H1 (cell line): Measurements from ENCODE around the gene MYRIP. TPM values are rescaled to one million over a fixed set of nuclear protein-coding genes. Genes with fewer than 3 reads are reported as not detected.

Experiments
- CTCF ChIA-PET: fragments of 300-600 bp; sonication (Branson Sonifier 250); formaldehyde crosslinking; loops from one replicate; lab custom pipeline; 2021; ENCODE audit not compliant: partially characterized antibody; lab: Charles Lee
- POLR2A ChIA-PET: fragments of 300-600 bp; sonication (Branson Sonifier 250); formaldehyde crosslinking; loops from one replicate; lab custom pipeline; 2021; ENCODE audit warnings: inconsistent platforms; ENCODE audit not compliant: partially characterized antibody; lab: Charles Lee
- DNase-seq, 2 experiments: peaks; one replicate each; pipeline versions ENCODE4 v3.0.0 to v3.0.0-alpha.2; 2010 to 2022; ENCODE audit warnings: low spot score in 2 of 2, low read depth in 1 of 2, mixed read lengths in 1 of 2
- FAIRE-seq: peaks from 2 replicates; lab custom pipeline; 2011; peaks lifted over from hg19 to GRCh38; lab: Jason Lieb, UNC
- H2AFZ ChIP-seq: 2 replicates; pipeline ENCODE4 v1.8.1; 2012; ENCODE audit warnings: low read length, inconsistent platforms
- H2AK5ac ChIP-seq: 2 replicates; pipeline ENCODE4 v1.6.1; 2013; ENCODE audit warnings: low read depth, low read length
- H2BK120ac ChIP-seq: replicated peaks from 2 replicates; pipeline ENCODE3; 2013; ENCODE audit warnings: low read depth, low read length, inconsistent platforms
- H2BK12ac ChIP-seq: 2 replicates; pipeline ENCODE4 v1.6.1; 2013; ENCODE audit warnings: low read depth, low read length
- H2BK15ac ChIP-seq: 2 replicates; pipeline ENCODE4 v1.6.1; 2013; ENCODE audit warnings: low read length
- H2BK20ac ChIP-seq: 2 replicates; pipeline ENCODE4 v1.6.1; 2013; ENCODE audit warnings: low read length
- H2BK5ac ChIP-seq: 2 replicates; pipeline ENCODE4 v1.6.1; 2013; ENCODE audit warnings: low read depth, low read length
- H3K14ac ChIP-seq: 2 replicates; pipeline ENCODE4 v1.6.1; 2013; ENCODE audit warnings: inconsistent platforms; ENCODE audit not compliant: insufficient read length
- H3K18ac ChIP-seq: 2 replicates; pipeline ENCODE4 v1.6.1; 2013; ENCODE audit warnings: low read length; ENCODE audit errors: extremely low read depth
- H3K23ac ChIP-seq: 2 replicates; pipeline ENCODE4 v1.6.1; 2013; ENCODE audit warnings: inconsistent platforms; ENCODE audit not compliant: insufficient read length
- H3K23me2 ChIP-seq: 2 replicates; pipeline ENCODE4 v1.6.1; 2013; ENCODE audit warnings: low read depth, low read length
- H3K27ac ChIP-seq: 2 replicates; pipeline ENCODE4 v1.6.1; 2011; ENCODE audit warnings: low read depth, low read length, inconsistent platforms
- H3K27me3 ChIP-seq, 4 experiments: replicated peaks in 1 of 4; 1 replicate in 1 of 4; 2 replicates in 3 of 4; pipeline versions ENCODE4 v1.6.1 to v1.8.1; 2011 to 2013; ENCODE audit warnings: low read length in 3 of 4, mild to moderate bottlenecking in 3 of 4, inconsistent platforms in 2 of 4, mixed read lengths in 2 of 4, moderate library complexity in 1 of 4; ENCODE audit not compliant: control insufficient read depth in 3 of 4, insufficient read depth in 3 of 4; ENCODE audit errors: extremely low read depth in 1 of 4
- H3K36me3 ChIP-seq, 4 experiments: 2 replicates each; pipeline versions ENCODE4 v1.6.1 to v1.8.1; 2011 to 2013; ENCODE audit warnings: mild to moderate bottlenecking in 4 of 4, low read length in 3 of 4, moderate library complexity in 2 of 4, control low read depth in 1 of 4, inconsistent platforms in 1 of 4; ENCODE audit not compliant: insufficient read depth in 4 of 4, control insufficient read depth in 2 of 4
- H3K4ac ChIP-seq: replicated peaks from 2 replicates; pipeline ENCODE3; 2013; ENCODE audit warnings: low read length, low read depth, mixed read lengths, inconsistent platforms; ENCODE audit not compliant: insufficient read length
- H3K4me1 ChIP-seq, 4 experiments: replicated peaks in 1 of 4; 1 replicate in 1 of 4; 2 replicates in 3 of 4; pipeline versions ENCODE4 v1.6.1 to v1.8.1; 2011 to 2013; ENCODE audit warnings: low read length in 3 of 4, inconsistent platforms in 2 of 4, mixed read lengths in 1 of 4; ENCODE audit not compliant: insufficient read depth in 4 of 4, control insufficient read depth in 3 of 4
- H3K4me2 ChIP-seq, 2 experiments: 2 replicates each; pipeline versions ENCODE4 v1.6.1 to v1.8.1; 2011 to 2013; ENCODE audit warnings: low read depth in 2 of 2, low read length in 2 of 2, control low read depth in 1 of 2, inconsistent platforms in 1 of 2, mild to moderate bottlenecking in 1 of 2; ENCODE audit not compliant: insufficient read depth in 1 of 2
- H3K4me3 ChIP-seq, 4 experiments: fragments of 200-600, 300-600 bp in 1 of 4; sonication (generic), shearing (Covaris generic), sonication (Bioruptor Twin) in 1 of 4; 2 replicates each; pipeline versions ENCODE4 v1.5.1 to v1.8.1; 2011 to 2016; ENCODE audit warnings: low read length in 4 of 4, low read depth in 3 of 4, control low read depth in 2 of 4, inconsistent platforms in 2 of 4, mild to moderate bottlenecking in 2 of 4, mixed read lengths in 1 of 4, moderate library complexity in 1 of 4; ENCODE audit not compliant: insufficient read depth in 2 of 4; ENCODE audit errors: extremely low read depth in 1 of 4
- H3K56ac ChIP-seq: replicated peaks from 2 replicates; pipeline ENCODE3; 2013; ENCODE audit warnings: low read depth, mild to moderate bottlenecking, mixed read lengths, low read length, inconsistent platforms; ENCODE audit not compliant: insufficient read length
- H3K79me1 ChIP-seq: 2 replicates; pipeline ENCODE4 v1.6.1; 2013; ENCODE audit warnings: low read depth, low read length, control low read depth
- H3K79me2 ChIP-seq, 2 experiments: 2 replicates each; pipeline versions ENCODE4 v1.6.1 to v1.8.1; 2012 to 2013; ENCODE audit warnings: low read length in 2 of 2, mild to moderate bottlenecking in 2 of 2, inconsistent platforms in 1 of 2; ENCODE audit not compliant: insufficient read depth in 2 of 2, control insufficient read depth in 1 of 2
- H3K9ac ChIP-seq, 4 experiments: replicated peaks in 1 of 4; 1 replicate in 1 of 4; 2 replicates in 3 of 4; pipeline versions ENCODE4 v1.6.1 to v1.8.1; 2011 to 2013; ENCODE audit warnings: low read depth in 3 of 4, low read length in 3 of 4, control low read depth in 2 of 4, mild to moderate bottlenecking in 2 of 4, moderate library complexity in 2 of 4, inconsistent platforms in 1 of 4; ENCODE audit errors: extremely low read depth in 1 of 4
- H3K9me3 ChIP-seq, 2 experiments: 2 replicates each; pipeline versions ENCODE4 v1.6.1 to v1.8.1; 2012 to 2013; ENCODE audit warnings: mild to moderate bottlenecking in 2 of 2, moderate library complexity in 2 of 2, control low read depth in 1 of 2, inconsistent platforms in 1 of 2, low read depth in 1 of 2, low read length in 1 of 2, mixed read lengths in 1 of 2; ENCODE audit not compliant: insufficient read depth in 2 of 2
- H4K20me1 ChIP-seq, 2 experiments: replicated peaks in 1 of 2; 2 replicates each; pipeline versions ENCODE3 to v1.8.1; 2011 to 2013; ENCODE audit warnings: inconsistent platforms in 2 of 2, low read length in 2 of 2, mild to moderate bottlenecking in 1 of 2; ENCODE audit not compliant: insufficient read depth in 2 of 2, control insufficient read depth in 1 of 2
- H4K5ac ChIP-seq: 2 replicates; pipeline ENCODE4 v1.6.1; 2013; ENCODE audit warnings: low read length, low read depth, mixed read lengths, inconsistent platforms; ENCODE audit not compliant: insufficient read length
- H4K8ac ChIP-seq: 2 replicates; pipeline ENCODE4 v1.8.0; 2013; ENCODE audit warnings: mild to moderate bottlenecking, moderate library complexity, low read length, inconsistent platforms; ENCODE audit not compliant: insufficient read depth; ENCODE audit errors: extremely low read depth
- H4K91ac ChIP-seq: replicated peaks from 2 replicates; pipeline ENCODE3; 2013; ENCODE audit warnings: low read length, mixed read lengths, inconsistent platforms; ENCODE audit not compliant: insufficient read length
- CBX8 ChIP-seq: fragments of 300-800, 300-1000 bp; sonication (generic); IDR thresholded peaks from 2 replicates; pipeline ENCODE4 v1.7.1; 2016; ENCODE audit warnings: low read depth, low read length, borderline replicate concordance
- CEBPB ChIP-seq: IDR thresholded peaks from 2 replicates; pipeline ENCODE4 v1.6.1; 2012; ENCODE audit warnings: low read depth, low read length
- CREB1 ChIP-seq: IDR thresholded peaks from 2 replicates; pipeline ENCODE4 v1.6.1; 2012; ENCODE audit warnings: inconsistent platforms
- NANOG ChIP-seq: IDR thresholded peaks from 2 replicates; pipeline ENCODE4 v1.6.1; 2011; ENCODE audit warnings: low read length, low read depth, mild to moderate bottlenecking, inconsistent platforms; ENCODE audit not compliant: insufficient read depth, poor library complexity, severe bottlenecking
- NRF1 ChIP-seq: IDR thresholded peaks from 2 replicates; pipeline ENCODE4 v1.6.1; 2011; ENCODE audit warnings: mild to moderate bottlenecking, low read depth, low read length, improper control_type of control experiment
- RAD21 ChIP-seq, 2 experiments: IDR thresholded peaks in 1 of 2; conservative IDR thresholded peaks in 1 of 2; 2 replicates each; pipeline ENCODE4 v1.6.1; 2011; ENCODE audit warnings: low read depth in 2 of 2, low read length in 2 of 2, improper control_type of control experiment in 1 of 2, inconsistent platforms in 1 of 2, mild to moderate bottlenecking in 1 of 2, moderate library complexity in 1 of 2
- RFX5 ChIP-seq: IDR thresholded peaks from 2 replicates; pipeline ENCODE4 v1.6.1; 2011; ENCODE audit warnings: low read depth, low read length, improper control_type of control experiment, borderline replicate concordance
- RNF2 ChIP-seq: fragments of 200-900, 300-1000 bp; sonication (generic); IDR thresholded peaks from 2 replicates; pipeline ENCODE4 v1.7.1; 2016; ENCODE audit warnings: borderline replicate concordance, low read depth, mild to moderate bottlenecking, antibody characterized with exemption, low read length; ENCODE audit not compliant: poor library complexity, severe bottlenecking; ENCODE audit errors: missing control alignments
- SIRT6 ChIP-seq: IDR thresholded peaks from one replicate; pipeline ENCODE4 v1.7.1; 2012; ENCODE audit warnings: low read length, inconsistent platforms
- SP1 ChIP-seq: IDR thresholded peaks from 2 replicates; pipeline ENCODE4 v1.6.1; 2011; ENCODE audit warnings: low read depth, low read length
- TBP ChIP-seq: IDR thresholded peaks from 2 replicates; pipeline ENCODE4 v1.6.1; 2011; ENCODE audit warnings: low read depth, low read length, improper control_type of control experiment
- ZNF274 ChIP-seq: IDR thresholded peaks from 2 replicates; pipeline ENCODE4 v1.7.0; 2012; ENCODE audit warnings: low read length, borderline replicate concordance; ENCODE audit errors: extremely low read depth
- WGBS, 2 experiments: shearing (Covaris generic) in 1 of 2; methylation state at CpG; one replicate each; pipeline versions ENCODE4 v1.1.6 to v1.1.7; 2013 to 2015; ENCODE audit warnings: low lambda C conversion rate in 2 of 2, mixed read lengths in 2 of 2, inconsistent platforms in 1 of 2, low coverage in 1 of 2, missing lambda C conversion rate in 1 of 2; ENCODE audit not compliant: insufficient replicate concordance in 2 of 2, insufficient coverage in 1 of 2, insufficient read length in 1 of 2; ENCODE audit errors: extremely low coverage in 1 of 2, missing lambda C conversion rate in 1 of 2; 5-methylcytosine and 5-hydroxymethylcytosine counted together
- polyA plus RNA-seq, 7 experiments: library from polyadenylated mRNA; depleted of rRNA in 3 of 7; stranded (reverse) in 5 of 7; unstranded in 2 of 7; fragments of >200 nt in 5 of 7; fragments of 200-250 nt in 2 of 7; gene quantifications; 1 replicate in 5 of 7; 2 replicates in 1 of 7; 4 replicates in 1 of 7; pipeline versions ENCODE4 v1.2.1 to v1.2.3, GENCODE V29; 2011 to 2013; ENCODE audit warnings: missing spikeins in 2 of 7, mixed read lengths in 2 of 7
- total RNA-seq: library from RNA; stranded (reverse); fragmentation: NEBNext Ultra II Directional; extraction: Animal tissue kit (Norgen Biotek cat#: 25700); gene quantifications from 2 replicates; pipeline ENCODE4 v1.2.1, GENCODE V29; 2021

The MYRIP gene
- total and polyA plus RNA-seq, 2 of the 8 experiments (the other 6 are each of a cell fraction or from before 2014, with no cell fraction given): 0.54 to 4.3 TPM

- Histone ChIP-seq H4K20me1 (no peaks in the 10 kb centered on the region), H3K4me3 (no peak overlapping the region), H3K23ac (no peak overlapping the region), H2AK5ac (no peak overlapping the region), H2BK15ac (no peak overlapping the region), H3K9me3 (no peaks in the 10 kb centered on the region), H3K4me1 (peaks cover 0 to 8% (median 1%) of the 10 kb centered on the region in 4 experiments; a peak in 3 of 7 replicates), H3K9ac (no peak overlapping the region), H3K4me2 (no peak overlapping the region), H2AFZ (no peak overlapping the region), H3K56ac (no peak overlapping the region), H3K18ac (no peak overlapping the region), H3K14ac (no peak overlapping the region), H2BK20ac (no peak overlapping the region), H4K8ac (no peak overlapping the region), H2BK120ac (no peak overlapping the region), H3K36me3 (no peaks in the 10 kb centered on the region), H3K27me3 (no peaks in the 10 kb centered on the region), H3K23me2 (no peaks in the 10 kb centered on the region; the same call in 1 of the 2 replicates), H3K79me1 (no peaks in the 10 kb centered on the region), H2BK12ac (no peak overlapping the region), H4K5ac (no peak overlapping the region), H3K79me2 (no peaks in the 10 kb centered on the region), H3K27ac (no peak overlapping the region), H4K91ac (no peak overlapping the region), H2BK5ac (no peak overlapping the region), H3K4ac (no peak overlapping the region)
- ChIA-PET POLR2A (no interaction called here), CTCF (no interaction called here)
- 78% methylated on average over 1 of the region's 1 CpG; no CpG with 5 or more reads in 1 of the 2 experiments for WGBS, 2 experiments
- TF ChIP-seq CEBPB: no peak
- TF ChIP-seq SP1: no peak
- no peak for TF ChIP-seq RNF2
- no peak for TF ChIP-seq SIRT6
- TF ChIP-seq RFX5: no peak
- TF ChIP-seq RAD21 (IDR thresholded peaks at IDR 0.05 in 1 of 2, conservative IDR thresholded peaks at IDR 0.05 in 1 of 2; ENCODE audit: low read depth in 2 of 2, low read length in 2 of 2): no peak
- no peak for TF ChIP-seq TBP
- no peak for TF ChIP-seq ZNF274
- TF ChIP-seq CBX8: no peak
- no peak for TF ChIP-seq NANOG
- no peak for TF ChIP-seq NRF1
- TF ChIP-seq CREB1: no peak
- FAIRE-seq: no peak
- DNase-seq: no peak
These were observed 234.0 kb downstream of the MYRIP start for GRCh38 chr3:40043444-40043755.
